NCI-H345 (cell line): Measurements from ENCODE around the gene FABP6.
"Not testable (repeated sequence)": the region's sequence is repeated elsewhere in the genome, so short reads cannot be mapped to it uniquely, and the experiment has no call there.

Source experiments
- DNase-seq: peaks from one replicate; lab custom pipeline; 2025; lab: John Stamatoyannopoulos, UW

The FABP6 gene, protein sequence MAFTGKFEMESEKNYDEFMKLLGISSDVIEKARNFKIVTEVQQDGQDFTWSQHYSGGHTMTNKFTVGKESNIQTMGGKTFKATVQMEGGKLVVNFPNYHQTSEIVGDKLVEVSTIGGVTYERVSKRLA

DNA sequence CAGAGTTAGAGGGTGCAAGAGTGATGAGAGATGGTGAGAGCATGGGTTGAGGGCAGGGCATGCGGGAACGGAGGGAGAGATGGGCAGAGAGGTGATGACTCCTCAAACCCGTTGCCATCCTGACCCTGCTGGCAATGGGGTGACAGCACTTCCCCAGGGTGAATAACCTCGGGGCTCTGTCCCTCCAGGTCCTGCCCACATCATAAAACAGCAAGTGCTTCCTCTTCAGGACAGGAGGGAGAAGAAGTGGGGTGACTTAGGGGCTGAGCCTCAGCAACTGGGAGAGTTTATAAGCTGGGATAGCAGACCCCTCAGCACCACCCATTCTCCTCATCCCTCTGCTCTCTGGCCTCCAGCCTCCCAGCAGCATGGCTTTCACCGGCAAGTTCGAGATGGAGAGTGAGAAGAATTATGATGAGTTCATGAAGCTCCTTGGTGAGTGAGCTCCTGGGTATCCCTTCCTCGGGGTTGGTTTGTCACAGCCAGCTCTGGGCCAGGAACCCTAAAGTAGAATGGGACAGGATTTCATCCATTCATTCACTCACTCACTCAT is at the start of gene FABP6:
TSS of gene FABP6 (plus strand) at position 317 of the 553 bp plus-strand sequence. CDS start at position 369, 52 bp downstream.
- DNase-seq: no peak

- DNase-seq: no peak
Observed at GRCh38 chr5:160180931-160181330, 48.4 kb upstream of the FABP6 start.

- no peak for DNase-seq
Observed at GRCh38 chr5:160181965-160182622, 47.2 kb upstream of the FABP6 start.

- no peak for DNase-seq
Observed at GRCh38 chr5:160183075-160183474, 46.2 kb upstream of the FABP6 start.

GRCh38 chr5:160185626-160186360 is 43.5 kb upstream of the FABP6 start:
- DNase-seq: no peak

DNA sequence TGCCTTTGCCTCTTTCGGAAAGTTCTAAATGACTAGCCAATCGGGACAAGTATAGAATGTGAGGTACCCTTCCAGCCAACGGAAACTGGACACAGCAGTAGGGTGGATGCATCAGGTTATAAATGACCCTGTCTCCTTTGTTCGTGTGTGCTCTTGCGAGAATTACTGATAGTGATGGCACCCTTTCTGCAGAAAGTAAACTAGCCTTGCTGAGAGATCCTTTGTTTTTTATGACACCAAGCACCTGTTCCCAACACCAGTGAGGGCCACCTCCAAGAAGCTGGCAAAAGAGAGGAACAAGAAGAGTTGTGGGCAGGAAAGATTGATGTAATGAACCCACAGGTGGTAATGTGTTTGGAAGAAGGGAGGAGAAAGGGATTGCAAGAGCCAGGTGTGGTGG is 42.8 kb upstream of the FABP6 start:
- DNase-seq: no peak

- DNase-seq: no peak
Observed at GRCh38 chr5:160187091-160187490, 42.2 kb upstream of the FABP6 start.

DNA sequence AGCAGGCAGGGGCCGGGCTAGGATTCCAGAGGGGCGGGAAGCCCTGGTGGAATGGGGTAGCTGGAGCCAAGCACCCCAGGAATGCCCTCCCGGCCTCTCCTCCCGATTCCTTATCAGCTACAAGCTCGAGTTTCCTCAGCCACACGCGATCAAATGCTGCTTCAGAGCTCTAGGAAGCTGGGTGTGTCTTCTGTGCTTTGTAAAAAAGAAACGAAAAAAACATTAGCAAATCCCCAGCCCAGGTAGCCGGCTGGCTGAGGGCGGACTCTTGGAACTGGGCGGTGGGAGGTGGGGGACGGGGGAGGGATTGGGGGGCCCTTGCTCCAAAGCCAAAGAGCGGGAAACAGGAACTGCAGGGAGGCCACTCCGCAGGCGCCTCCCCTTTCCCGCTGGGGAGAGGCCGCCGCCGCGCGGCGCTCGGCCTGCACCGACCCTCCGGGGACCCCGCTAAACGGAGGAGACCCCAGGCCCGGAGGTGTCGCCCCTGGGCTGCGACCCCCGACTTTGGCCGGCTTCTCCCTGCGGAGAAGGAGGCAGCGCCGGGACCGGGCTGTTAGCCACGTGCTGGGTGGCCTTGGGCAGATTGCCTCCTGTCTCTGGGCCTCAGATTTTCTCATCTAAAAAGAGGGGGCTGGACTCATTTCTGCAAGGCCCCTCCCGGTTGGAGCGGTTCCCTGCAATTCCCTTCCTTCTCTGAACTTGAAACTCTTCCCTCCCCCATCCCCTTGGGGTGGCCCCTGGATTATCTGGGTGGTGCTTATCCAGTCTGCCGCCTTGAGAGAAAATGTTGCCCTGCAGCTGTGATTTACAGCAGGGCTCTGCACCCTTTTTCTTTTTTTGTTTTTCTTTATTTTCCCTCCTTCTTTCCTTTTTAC is 40.9 kb upstream of the FABP6 start:
- DNase-seq: no peak

DNA sequence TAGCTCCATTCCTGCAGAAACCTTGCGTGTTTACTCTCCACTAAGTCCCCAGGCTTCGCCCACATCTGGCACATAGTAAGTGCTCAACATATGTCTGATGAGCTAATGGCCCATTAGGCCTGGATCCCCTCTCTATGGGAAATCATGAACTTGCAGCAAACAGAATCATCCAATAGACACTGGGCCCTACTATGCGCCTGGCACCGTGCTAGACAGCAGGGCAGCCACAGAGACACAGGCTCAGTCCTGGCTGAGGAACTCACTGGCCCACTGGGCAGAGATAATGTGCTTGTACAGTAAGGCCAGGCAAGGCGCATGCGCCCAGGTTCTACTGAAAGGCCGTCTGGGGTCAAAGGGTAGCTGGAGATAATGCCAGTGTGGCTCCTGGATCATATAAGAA is 36.9 kb upstream of the FABP6 start:
- no peak for DNase-seq

- not testable (repeated sequence) for DNase-seq
Observed at GRCh38 chr5:160193076-160193475, 36.2 kb upstream of the FABP6 start.

DNA sequence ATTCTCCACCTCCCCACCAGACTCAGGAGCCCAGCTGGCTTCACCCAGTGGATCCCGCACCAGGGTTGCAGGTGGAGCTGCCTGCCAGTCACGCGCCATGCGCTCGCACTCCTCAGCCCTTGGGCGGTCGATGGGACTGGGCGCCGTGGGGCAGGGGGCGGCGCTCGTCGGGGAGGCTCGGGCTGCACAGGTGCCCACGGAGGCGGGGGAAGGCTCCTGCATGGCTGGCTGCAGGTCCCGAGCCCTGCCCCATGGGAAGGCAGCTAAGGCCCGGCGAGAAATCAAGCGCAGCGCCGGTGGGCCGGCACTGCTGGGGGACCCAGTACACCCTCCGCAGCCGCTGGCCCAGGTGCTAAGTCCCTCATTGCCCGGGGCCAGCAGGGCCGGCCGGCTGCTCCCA is 35.5 kb upstream of the FABP6 start:
- not testable (repeated sequence) for DNase-seq

DNA sequence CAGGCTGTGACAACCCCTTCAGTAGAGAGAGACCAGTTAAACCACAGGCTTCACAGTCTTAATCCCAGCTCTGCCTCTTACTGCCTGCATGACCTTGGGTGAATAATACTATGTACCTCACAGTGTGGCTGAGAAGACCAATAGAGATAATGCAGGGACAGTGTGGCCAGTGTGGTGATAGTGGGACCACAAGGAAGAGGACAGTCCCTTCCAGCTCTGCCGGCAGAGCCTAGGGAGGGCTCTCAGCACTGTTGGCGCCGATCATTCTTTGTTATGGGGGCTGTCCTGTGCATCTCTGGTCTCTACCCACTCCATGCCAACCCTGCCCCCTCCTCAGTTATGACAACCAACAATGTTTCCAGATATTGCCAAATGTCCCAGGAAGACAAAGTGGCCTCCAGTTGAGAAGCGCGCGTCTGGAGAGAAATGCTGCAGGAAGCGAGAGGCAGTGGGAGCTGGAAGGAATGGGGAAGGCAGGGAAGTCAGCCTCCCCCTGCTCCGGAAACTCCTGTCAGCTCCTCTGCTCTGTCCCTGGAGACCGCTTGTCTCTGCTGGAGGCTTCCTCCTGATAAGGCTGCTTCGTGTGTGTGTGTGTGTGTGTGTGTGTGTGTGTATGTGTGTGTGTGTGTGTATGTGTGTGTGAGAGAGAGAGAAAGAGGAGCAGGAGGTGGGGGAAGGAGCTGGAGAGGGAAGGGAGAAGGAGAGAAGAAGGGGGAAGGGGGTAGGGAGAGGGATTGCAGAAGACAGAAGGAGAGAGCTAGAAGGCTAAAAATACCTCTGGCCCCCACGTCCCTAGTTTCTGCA is 31.8 kb upstream of the FABP6 start:
- DNase-seq: no peak

DNA sequence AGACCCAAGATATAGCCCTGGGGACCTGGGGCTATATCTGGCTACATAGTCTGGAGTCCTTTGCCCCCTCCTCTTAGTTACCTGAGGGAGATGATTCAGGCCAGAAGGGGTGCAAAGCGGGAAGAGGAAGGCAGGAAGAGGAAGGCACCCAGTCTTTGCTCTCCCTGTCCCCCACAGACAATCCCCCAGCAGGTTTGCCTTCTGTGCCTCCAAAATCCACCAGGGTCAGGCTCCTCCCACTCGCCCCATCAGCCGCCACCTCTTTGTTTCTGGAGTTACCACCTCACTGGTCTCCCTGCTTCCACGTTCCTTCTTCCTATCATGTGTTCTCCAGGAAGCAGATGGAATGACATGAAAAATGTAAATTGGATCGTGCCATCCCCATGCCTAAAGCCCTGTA is 31.2 kb upstream of the FABP6 start:
- DNase-seq: no peak

GRCh38 chr5:160198841-160199409 is 30.4 kb upstream of the FABP6 start:
- no peak for DNase-seq

DNA sequence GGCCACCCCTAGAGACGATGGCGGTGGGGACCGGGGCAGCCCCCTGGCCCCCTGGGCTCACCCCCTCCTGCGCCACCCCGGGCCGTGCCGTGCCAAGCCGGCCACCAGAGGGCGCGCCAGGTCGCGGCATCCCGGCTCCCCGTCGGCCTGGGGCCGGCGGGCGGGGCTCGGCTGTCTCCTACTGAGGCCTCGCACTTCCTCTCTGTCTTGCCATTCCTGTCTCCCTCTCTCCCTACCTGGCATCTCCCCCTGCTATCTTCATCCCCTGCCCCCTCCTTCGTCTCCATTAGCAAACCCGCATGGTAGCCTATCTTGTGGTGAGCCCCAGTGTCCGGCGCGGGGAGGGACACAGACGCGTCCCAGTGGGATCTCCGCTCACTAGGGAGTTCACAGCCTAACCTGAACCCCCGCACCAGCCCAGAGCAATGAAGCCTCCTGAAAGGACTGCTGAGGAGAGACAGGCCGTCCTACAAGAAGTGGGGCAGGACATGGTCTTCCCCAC is 29.8 kb upstream of the FABP6 start:
- DNase-seq: peak; percentile 71

DNA sequence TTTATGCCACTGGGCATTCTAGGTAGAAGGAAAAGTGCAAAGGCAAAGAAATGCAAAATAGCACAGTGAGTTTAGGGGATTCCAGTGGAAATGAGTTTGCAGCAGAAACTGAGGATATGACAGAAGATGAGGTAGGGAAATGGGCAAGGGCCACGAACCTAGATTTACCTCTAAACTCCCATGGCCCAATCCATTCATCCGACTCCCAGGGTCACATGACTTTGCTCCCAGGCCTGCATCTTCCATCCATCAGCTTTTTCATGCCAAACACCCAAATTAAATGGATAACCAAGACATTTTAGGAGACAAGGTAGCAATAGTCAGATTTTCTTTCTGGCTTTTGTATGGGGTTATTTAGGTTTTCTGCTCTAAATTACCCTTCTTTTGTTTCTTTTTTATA is 22.2 kb upstream of the FABP6 start:
- no peak for DNase-seq

- no peak for DNase-seq
Observed at GRCh38 chr5:160209917-160210316, 19.4 kb upstream of the FABP6 start.

DNA sequence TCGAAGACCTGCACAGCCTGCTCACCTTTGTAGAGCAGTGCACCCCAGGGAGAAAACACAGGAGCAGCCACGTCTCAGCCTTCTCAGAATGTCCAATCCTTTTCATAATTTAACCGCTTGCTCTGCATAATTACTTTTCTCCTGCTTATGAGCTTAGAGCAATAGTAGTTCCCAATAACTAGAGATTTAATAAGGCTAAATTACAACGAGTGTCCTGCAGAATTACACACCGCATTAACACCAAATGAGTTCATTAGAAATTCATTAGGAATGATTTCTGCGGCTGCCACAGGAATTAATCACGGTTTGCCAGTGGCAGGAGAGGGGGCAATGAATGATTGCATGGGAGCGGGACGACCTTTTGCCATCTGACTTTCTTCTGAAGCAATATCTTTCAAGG is 18.7 kb upstream of the FABP6 start:
- DNase-seq: no peak

DNA sequence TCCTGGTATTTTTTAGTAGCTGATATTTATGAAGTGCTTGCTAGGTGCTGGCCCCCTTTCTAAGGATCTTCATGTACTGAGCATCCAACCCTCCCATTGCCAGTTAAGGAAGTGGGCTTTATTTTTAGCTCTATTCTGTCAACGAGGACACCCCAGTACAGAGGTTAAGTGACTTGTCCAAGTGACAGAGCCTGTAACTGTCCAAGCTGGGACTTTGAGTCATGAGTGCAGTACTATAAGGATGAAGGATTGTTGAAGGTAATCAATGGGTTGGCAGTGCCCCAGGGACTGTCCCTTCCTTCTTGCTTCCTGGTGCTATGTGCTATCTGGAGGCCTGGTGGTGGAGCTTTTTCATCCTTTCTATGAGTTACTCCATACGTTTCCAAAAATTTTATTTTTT is 18.0 kb upstream of the FABP6 start:
- DNase-seq: no peak

GRCh38 chr5:160213537-160213936 is 15.8 kb upstream of the FABP6 start:
- no peak for DNase-seq

- no peak for DNase-seq
Observed at GRCh38 chr5:160219356-160219755, 9.9 kb upstream of the FABP6 start.
